Kidney tubule cell (primary cell): ENCODE data around the gene ASB9.
A peak's percentile ranks its signal among the peaks of the same experiment; 100 is the strongest.
"Not testable (repeated sequence)": the region's sequence is repeated elsewhere in the genome, so short reads cannot be mapped to it uniquely, and the experiment has no call there.

Source experiments
- DNase-seq: peaks from one replicate; pipeline ENCODE4 v3.0.0-alpha.2; 2018; ENCODE audit warnings: low spot score

Gene ASB9, protein sequence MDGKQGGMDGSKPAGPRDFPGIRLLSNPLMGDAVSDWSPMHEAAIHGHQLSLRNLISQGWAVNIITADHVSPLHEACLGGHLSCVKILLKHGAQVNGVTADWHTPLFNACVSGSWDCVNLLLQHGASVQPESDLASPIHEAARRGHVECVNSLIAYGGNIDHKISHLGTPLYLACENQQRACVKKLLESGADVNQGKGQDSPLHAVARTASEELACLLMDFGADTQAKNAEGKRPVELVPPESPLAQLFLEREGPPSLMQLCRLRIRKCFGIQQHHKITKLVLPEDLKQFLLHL

DNA sequence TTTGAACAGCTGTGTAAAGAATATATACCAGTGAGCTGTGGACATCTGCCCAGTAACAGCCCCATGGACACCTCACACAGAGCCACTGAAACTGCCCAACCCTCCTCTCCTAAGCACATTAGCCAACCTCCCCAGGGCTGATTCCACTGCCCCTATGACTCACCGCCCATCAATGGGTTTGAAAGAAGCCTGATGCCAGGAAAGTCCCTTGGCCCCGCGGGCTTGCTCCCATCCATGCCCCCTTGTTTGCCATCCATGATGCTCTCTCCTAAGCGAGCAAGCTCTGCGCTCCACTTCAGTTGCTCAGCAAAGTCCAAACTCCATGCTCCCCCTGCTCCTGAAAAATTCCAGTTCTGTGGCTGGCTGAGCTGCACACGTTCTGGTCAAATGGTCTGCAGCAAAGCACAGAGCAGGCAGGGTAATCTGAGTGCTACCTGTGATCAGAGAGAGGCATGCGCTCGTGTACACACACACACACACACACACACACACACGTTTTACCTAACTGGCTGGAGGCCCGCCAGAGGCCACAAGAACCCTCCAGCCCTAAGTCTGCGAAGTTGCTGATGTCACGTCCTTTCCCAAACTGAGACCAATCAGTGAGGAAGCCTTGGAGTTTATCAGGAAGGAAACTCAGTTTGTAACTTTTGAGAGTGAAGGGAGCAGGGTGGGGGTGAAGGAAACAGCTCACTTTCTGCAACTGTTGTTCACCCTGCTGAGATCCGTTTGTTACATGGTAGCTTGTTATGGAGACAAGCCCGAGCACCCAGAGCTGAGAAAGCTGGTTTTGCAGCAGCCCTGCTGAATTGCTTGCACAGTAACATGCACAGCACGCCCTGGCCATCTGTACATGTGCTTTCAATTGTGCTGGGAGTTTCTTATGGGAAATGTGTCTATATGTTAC is at the start of gene ASB9:
TSS of gene ASB9 (minus strand) at position 466 of the 904 bp plus-strand sequence. CDS start at position 257, 209 bp downstream.
- DNase-seq: peak; percentile 96

DNA sequence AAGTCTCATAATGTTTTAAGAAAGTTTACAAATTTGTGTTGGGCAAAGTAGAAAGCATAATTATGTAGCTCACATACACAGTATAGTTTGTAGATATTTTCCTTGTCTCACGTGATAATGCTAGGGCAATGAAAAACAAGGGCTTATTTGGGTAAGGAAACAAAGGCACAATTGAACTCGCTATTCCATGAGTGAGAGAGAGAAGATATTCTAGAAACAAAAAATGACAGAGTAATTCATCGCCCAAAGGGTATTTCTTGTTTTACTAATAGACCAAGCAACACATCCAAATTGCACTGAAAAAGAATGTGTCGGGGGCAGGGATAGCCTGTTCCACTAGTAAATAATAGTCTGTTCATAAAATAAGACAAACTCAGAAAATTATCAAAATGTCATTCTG is 49.2 kb upstream of the ASB9 start:
- DNase-seq: no peak

DNA sequence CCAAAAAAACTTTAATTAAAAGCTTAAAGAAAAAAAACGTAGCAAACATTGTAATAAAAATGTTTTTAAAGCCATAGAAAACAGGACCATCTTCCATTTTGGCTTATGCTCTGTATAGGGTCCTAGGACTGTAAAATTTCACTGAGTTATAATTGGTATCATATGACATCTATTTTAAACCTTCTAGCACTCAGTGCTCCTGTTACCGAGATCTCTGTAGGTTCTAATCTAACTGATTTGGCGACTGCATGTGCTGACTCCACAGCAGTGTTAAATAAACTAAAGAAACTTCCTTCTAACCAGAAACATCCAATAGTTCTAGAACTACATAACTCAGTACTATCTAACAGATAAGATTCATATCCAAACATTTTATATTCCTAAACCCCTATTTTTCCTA is 45.6 kb upstream of the ASB9 start, which contains the start of gene ASB11:
TSS of gene ASB11 (minus strand) at position 132 of the 400 bp plus-strand sequence. CDS start at position 97, 35 bp downstream.
- DNase-seq: no peak

DNA sequence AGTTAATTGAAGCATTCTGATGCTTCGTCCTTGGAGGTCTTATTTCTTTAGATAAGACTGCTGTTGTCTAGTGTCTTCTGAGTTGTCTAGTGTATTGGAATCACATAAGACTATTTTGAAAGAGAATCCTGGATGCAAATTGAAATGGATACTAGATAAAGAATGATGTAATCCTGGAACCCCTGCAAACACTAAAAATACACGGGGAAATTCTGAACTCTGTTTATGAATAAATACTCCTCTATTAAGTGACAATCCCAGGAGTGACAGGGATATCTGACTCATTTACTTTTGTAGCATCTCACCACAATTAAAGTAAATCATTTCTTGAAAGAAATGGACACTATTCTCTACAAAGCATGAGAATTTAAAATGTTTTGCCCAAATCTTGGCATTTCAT is 44.6 kb upstream of the ASB9 start:
- no peak for DNase-seq

DNA sequence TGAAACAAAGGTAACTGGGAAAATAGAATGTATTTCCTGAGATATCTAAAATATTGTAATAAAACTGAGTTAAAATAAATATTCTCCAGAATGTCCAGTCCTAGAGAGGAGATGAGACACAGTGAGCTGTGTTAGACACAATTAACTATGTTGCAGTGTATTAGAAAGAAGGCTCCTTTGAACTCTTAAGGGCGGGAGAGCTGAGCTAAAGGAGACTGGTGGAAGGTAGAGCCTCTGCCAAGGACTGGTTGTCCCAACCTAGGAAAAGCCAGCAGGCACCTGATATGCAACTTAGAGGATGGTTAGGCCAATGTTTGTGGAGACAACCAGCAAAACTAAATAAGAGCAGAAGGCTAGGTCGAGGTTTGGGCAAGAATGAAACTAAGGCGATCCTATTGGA is 41.2 kb upstream of the ASB9 start:
- DNase-seq: no peak

DNA sequence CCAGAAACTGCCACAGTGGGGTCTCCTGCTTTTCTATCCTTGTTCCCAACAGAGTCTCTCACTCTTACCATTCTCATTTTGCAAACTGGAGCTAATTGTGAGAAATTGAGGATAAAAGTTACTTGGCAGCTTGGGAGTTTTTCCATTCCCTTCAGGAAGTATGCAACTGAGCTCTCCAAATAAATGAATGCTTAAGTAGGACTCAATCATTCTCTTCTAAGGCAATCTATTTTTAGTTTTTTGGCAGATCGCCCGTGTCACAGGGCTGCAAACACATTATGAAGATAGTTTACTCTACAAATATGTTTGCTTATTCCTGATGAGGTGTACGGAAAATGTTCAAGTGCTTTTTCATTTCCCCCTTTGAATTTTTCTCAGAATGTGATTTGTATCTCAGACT is 40.2 kb upstream of the ASB9 start:
- peak; percentile 29 for DNase-seq

DNA sequence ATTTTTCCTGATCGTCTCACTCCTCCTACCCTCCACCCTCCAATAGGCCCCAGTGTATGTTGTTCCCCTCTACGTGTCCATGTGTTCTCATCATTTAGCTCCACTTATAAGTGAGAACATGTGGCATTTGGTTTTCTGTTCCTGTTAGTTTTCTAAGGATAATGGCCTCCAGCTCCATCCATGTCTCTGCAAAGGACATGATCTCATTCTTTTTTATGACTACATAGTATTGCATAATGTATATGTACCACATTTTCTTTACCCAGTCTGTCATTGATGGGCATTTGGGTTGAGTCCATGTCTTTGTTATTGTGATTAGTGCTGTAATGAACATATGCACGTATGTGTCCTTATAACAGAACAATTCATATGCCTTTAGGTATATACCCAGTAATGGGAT is 36.0 kb upstream of the ASB9 start:
- not testable (repeated sequence) for DNase-seq

DNA sequence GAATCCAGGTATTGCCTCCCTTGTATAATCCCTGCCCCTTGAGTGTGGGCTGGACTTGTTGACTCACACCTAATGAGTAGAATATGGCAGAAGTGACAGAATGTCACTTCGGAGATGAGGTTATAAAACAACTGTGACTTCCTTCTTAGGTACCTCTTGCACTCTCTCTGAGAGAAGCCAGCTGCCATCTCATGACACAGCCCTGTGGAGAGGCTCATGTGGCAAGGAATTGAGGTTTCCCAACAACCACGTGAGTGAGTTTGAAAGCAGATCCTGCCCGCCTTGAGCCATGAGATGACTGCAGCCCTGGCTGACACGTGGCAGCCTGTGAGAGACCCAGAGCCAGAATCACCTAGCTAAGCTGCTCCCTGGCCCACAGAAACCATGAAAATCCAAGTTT is 32.0 kb upstream of the ASB9 start:
- peak; percentile 65 for DNase-seq

DNA sequence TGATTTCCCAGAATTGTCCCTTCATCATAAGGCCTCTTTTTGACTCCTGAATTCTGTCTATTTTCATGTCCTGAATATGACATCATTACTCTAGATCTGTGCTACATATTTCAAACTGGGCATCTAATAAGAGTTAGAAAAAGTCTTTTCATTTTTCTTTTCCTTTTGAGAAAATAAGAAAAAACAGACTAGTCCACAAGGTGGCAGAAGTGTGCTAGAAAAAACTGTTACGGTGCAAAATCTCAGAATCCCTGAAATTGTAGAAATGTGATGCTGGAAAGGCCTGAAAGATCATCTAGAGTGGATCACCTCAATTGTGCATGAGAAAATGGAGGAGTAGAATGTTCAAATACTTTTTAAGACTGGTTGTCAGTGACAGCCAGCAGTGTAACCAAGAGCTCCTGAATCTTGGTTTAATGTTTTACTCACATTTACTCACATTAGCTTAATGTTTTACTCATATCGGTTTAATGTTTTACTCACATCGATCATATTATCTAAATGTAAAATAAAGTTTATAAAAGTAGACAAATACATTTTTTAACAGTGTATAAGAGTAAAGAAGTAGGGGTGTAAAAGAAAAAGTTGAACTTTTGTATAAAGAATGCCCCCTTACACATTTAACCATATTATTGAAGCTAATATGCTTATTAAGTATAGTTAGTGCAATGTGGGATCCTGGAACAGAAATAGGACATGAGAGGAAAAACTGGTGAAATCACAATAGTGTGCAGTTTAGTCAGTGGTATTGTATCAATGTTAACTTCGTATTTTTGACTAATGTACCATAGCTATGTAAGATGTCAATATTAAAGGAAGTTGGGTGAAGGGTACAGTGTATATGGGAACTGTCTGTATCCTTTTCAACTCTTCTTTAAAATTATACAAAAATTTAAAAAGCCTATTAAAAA is 30.3 kb upstream of the ASB9 start:
- DNase-seq: peak; percentile 62

DNA sequence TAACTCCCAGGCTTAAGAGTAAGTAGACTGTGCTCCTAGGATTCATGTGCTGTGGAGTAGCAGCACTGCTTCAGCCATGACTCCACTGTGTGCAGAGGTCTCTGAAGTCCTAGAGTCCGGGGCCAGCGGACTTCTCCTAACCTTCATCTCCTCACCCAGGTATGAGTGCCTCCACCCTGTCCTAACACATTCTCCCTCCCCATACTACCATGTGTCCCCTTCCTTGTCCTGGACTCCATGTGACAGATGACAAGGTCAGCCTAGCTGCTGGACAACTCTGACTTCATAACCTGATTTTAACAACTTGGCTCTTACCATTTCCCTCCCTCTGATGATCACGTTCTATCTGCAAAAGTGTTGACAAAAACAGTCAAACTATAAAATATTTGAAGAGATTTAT is 28.9 kb upstream of the ASB9 start:
- no peak for DNase-seq

DNA sequence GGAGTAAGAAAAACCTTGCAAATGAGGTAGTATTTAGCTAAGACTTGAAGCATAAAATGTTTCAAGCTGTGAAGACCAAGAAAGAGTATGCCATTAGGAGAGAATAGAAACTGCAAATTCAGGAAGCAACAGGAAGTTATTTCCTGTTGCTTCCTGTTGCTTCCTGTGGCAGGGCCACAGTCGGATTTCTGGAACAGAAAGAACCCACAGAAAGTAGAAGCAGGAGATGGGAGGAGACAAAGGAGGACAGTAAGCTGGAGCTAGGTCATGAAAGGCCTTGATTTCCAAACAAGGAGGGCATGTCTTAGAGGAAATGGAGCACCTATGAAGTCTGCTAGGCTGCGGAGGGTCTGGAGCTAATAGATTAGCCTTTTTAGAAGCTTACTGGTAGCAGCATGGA is 28.3 kb upstream of the ASB9 start:
- DNase-seq: no peak

DNA sequence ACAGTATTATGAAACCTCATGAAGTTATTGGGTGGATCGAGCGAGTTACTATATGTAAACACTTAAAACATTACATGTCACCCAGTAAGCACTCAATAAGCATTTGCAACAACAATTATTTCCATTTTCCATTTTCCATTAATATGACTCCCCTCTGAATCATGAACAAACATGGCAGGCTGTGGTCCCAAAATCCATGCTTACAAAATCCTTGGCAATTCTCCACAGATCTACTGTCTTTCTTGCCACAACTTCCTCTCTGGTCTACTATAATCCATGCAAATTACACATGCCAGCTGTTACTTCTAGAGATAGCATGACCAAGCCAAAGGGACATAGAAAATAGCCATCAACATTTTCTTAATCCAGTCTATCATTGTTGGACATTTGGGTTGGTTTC is 23.6 kb upstream of the ASB9 start:
- DNase-seq: no peak

DNA sequence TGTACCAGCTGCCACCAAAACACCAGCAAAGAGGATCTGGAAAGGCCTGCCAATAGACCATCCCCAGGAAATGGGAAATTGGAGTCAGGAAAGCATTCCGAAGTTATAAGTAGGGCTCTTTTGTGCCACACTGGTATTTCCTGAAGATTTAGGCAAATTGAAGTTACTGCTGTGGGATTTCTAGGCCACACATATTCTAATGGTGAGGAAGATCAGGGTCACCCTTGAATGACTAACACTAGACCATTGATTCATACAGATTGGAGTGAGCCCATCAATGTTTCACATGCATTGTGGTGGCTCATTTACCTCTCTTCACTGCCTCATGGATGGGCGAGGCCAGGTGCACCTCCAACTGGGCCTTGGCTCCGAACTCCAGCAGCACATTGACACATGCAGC is 23.0 kb upstream of the ASB9 start:
- peak; percentile 46 for DNase-seq

DNA sequence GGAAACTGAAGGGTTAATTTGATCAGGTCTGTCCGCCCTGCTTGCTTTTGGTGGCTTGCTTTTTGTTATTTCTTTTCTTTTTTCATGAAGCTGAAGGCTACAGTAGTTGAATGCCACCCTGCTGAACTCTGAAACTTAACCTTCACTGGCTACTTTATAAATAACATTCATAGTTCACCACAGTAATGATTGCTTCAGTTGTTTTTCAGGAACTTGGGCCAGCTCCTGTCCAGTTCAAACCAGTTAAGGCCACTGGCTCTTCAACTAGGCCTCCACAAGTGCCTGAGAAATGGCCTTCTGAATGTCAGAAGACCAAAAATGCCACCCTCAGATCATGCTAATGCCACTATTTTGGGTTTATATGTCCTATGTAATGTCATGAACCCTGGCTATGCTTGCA is 7.7 kb upstream of the ASB9 start:
- no peak for DNase-seq

DNA sequence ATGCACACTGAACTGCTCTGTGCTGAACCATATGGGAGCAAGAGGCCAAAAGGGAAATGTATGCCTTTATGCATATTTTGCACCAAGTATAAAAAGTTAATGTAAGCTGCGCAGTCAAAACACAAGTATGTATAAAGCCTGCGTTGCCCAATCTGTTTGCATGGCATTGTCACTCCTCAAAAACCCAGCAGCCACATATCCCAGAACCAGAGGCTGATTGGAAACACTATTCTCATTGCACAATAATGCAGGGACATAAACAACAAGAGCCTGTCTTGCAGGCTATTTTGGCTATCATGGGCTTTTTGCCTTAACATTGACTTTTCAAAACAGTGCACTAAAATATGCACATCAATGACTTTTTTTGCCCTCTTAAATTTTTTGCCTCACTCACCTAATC is 5.1 kb upstream of the ASB9 start:
- DNase-seq: no peak

DNA sequence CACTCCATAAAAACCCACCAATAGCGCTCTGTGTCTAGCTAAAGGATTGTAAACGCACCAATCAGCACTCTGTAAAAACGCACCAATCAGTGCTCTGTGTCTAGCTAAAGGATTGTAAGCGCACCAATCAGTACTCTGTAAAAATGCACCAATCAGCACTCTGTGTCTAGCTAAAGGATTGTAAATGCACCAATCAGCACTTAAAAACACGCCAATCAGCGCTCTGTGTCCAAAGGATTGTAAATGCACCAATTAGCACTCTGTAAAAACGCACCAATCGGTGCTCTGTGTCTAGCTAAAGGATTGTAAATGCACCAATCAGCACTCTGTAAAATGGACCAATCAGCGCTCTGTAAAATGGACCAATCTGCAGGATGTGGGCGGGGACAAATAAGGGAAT is 3.4 kb upstream of the ASB9 start:
- DNase-seq: not testable (repeated sequence)

DNA sequence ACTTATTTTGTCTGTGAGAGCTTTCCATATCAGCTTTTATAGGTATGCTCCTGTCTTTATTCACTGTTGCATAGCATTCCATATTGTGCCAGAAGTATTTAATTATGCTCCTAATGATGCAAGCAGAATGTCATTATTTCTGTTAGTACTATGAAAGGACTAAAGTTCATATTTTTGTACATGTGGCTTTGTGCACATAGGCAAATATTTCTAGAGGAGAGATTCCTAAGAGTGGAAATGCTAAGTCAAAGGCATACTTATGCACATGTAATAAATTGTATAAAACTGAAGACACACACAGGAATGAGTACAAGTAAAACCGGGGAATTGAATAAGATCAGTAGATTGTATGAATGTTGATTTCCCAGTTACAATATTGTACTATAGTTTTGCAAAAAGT is 1.9 kb upstream of the ASB9 start:
- no peak for DNase-seq

DNA sequence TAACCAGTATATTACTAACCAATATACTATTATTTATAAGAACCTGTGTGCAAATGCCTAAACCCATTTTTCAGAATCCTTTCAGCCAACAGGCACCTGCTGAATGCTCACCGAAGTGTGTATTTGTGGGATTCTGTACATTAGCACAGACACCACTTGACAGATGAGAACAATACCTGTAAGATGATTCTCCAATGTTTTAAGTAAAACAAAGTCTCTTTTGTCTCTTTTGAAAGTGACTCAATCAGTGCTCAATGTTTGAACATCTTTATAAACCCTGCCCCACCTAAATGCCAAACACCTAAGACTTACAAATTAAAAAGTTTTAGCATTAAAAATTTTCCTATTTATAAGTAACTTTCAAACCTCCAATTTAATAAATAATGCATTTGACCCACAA is 763 bp downstream of the ASB9 start:
- peak; percentile 52 for DNase-seq

DNA sequence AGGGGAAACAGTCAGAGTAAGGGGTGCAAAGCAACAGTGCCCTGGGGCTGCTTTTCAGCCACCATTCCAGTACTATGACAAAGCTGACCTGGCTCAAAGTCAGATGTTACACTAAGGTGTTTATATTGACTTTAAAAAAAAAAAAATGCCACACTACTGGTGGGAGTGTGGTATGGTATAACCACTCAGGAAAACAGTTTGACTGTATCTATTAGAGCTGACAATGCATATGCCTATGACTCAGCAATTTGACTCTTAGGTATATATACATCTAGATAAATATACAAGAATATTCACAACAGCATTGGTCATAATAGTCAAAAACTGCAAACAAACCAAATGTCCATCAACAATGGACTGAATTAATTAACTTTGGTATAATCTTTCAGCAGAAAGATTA is 15.0 kb downstream of the ASB9 start:
- DNase-seq: no peak

DNA sequence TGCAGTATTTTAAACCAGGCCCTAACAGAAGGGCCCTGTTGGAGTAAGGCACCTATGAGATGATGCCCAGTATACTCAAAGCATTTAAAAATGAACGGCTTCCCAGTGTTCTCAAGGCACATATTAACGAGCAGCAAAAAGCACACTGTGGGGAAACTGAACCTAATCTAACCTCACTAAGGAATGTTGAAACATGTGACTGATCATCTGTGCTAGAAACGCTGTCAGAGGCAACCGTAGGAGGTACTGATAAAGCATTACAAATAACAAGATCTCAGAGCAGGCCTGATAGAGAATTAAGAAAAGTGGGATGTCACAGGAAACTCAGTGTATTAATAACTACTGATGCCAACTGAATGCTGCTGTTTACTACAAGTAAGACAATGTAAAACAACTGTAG is 24.0 kb downstream of the ASB9 start:
- DNase-seq: peak; percentile 45

DNA sequence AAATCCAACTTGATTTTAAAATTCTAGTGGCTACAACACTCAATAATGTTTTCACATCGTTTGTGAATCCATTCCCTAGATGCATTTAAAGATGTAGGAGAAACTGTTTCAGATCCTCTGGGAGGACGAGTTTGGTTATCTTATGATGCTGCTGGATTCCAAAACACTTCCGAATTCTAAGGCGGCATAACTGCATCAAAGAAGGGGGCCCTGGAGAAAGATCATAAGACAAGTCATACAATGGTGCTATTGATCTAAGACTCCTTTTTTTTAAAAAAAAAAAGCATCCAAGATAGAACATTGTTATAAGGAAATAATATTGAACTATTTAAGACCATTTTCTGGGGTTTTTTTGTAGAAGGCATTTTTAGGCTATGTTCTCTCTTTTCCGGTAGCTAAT is 25.5 kb downstream of the ASB9 start:
- no peak for DNase-seq

DNA sequence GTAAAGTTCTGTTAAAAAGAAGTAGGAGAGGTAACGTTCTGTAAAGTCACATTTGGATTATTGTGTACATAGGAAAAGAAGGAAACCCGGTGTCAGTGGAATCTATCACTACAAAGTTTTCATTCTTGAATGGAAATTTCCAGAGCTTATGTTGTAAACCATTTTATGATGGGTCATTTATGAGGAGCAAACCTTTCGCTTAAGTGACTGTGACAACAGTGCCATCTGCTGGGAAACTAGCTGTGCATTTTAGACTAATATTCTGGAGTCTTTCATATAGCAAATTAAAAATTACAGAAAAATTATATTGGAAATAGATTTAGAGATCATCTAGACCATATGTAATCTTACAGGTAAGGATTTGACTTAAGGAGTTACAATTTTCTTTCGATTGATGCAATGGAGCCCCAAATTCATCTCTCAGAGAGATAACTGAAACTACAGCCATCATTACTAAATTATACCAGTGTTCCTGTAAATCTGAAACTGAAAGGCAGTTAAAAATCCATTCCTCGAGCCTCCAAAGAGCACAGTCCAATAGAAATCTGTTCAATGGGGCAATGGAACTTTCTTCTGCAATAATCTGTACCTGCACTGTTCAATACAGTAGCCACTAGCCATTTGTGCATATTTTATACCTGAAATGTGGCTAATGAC is 26.9 kb downstream of the ASB9 start:
- peak; percentile 54 for DNase-seq
